ENCODE measurements around the gene FXYD3.

The FXYD3 gene

GRCh38 chr19:35162471-35163326 lies 47.1 kb downstream of the FXYD3 start:
- DNase-seq (ENCODE audit: low spot score): no peak

- no peak for DNase-seq (ENCODE audit: low spot score)
Measured at GRCh38 chr19:35164418-35164817, 48.8 kb downstream of the FXYD3 start.

GRCh38 chr19:35165200-35166058 lies 49.8 kb downstream of the FXYD3 start:
- no peak for DNase-seq (ENCODE audit: low spot score)

- no peak for DNase-seq (ENCODE audit: low spot score)
Measured at GRCh38 chr19:35166100-35167063, 50.8 kb downstream of the FXYD3 start.

- DNase-seq (ENCODE audit: low spot score): no peak
Measured at GRCh38 chr19:35167251-35168119, 51.9 kb downstream of the FXYD3 start.

GRCh38 chr19:35168196-35168595 lies 52.6 kb downstream of the FXYD3 start:
- no peak for DNase-seq (ENCODE audit: low spot score)

GRCh38 chr19:35169221-35169995 lies 53.8 kb downstream of the FXYD3 start:
- DNase-seq (ENCODE audit: low spot score): no peak

GRCh38 chr19:35170359-35171061 lies 54.9 kb downstream of the FXYD3 start:
- DNase-seq (ENCODE audit: low spot score): no peak

GRCh38 chr19:35171730-35172129 lies 56.1 kb downstream of the FXYD3 start:
- no peak for DNase-seq (ENCODE audit: low spot score)
